T-helper 1 cell treated with Interleukin-12 subunit alpha and Interleukin-12 subunit beta and Interleukin-4 antibody, amounts not matched to agents 30 ng/mL and 1 ng/mL, for 36 hours (primary cell): ENCODE measurements around the gene CHST11. TPM values are rescaled to one million over a fixed set of nuclear protein-coding genes. Genes with fewer than 3 reads are reported as not detected.
"Not testable (repeated sequence)": the region's sequence is repeated elsewhere in the genome, so short reads cannot be mapped to it uniquely, and the experiment has no call there.

ENCODE experiments used
- intact Hi-C: fragments of 100-400 bp; cut with micrococcal nuclease; formaldehyde crosslinking; loops from one replicate; pipeline ENCODE4 v1.15.1; 2024
- total RNA-seq: library from RNA; stranded (reverse); gene quantifications from 2 replicates; pipeline ENCODE4 v1.2.3, GENCODE V29; 2022

The CHST11 gene
- total RNA-seq, 1 donor from 2014 or later: 122 TPM

DNA sequence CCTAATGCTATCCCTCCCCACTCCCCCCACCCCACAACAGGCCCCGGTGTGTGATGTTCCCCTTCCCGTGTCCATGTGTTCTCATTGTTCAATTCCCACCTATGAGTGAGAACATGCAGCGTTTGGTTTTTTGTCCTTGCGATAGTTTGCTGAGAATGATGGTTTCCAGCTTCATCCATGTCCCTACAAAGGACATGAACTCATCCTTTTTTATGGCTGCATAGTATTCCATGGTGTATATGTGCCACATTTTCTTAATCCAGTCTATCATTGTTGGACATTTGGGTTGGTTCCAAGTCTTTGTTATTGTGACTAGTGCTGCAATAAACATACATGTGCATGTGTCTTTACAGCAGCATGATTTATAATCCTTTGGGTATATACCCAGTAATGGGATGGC, 349.4 kb downstream of the CHST11 start:
- intact Hi-C loops: not testable (repeated sequence)

DNA sequence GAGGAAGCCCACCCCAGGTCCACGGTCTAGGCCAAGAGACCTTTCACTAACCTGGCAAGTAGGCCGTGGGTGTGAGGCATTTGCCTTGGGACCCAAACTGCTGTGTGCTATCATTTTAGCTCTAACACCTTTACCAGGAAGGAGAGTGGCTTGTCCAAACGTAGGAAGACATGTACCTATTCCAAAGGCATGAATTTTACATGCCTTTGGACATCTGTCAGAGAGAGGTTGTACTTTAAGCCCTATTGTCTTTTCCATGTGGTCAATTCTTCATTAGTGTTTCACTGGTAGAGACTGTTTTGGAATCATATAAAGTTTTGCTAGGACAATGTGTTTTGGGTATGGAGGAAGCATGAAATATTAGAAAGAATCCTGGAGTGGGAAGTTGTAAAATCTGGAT, 352.5 kb downstream of the CHST11 start:
- intact Hi-C loops: no loop called here

DNA sequence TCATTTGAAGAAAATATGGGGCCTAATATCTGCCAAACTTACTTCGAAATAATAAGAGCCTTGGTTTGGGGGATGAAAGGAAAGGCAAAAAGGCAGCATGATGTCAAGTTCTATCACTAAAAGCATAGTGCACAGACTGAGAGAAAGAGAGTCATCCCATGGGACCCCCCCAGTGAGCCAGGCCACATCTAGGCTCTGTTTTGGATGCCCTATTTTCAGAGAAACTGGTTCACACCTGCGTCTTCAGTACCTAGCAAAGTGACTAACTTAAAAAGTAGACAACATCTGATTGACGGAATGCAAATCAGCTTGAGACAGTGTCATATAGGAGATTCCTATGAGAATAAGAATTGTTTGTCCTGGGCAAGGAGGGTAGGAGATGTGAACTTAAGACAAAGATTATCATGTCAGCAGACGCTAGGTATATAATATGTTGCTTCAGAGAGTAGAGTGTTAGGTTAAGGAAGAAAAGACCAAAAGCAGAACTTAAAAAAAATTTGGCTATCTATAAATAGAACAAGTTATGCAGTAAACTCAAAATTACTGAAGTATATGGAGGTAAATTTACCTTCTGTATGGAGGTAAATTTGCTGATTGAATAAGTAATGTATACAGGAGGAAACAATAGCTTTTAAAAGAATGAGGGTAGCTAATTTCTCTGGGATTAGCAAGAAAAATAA, 353.1 kb downstream of the CHST11 start:
- intact Hi-C loops: no loop called here

Other genes with a start within 250 kb of the CHST11 start
- gene TXNRD1, start 241.2 kb upstream of the CHST11 start, total RNA-seq: 88.5 and 94.7 TPM in 2 replicates
- 6.9 and 8.2 TPM in 2 replicates for gene EID3, start 153.2 kb upstream of the CHST11 start, total RNA-seq